ACC112 (cell line): ENCODE data around the gene ANKRD11.
A peak's percentile ranks its signal among the peaks of the same experiment; 100 is the strongest.
"Not testable (repeated sequence)": the region's sequence is repeated elsewhere in the genome, so short reads cannot be mapped to it uniquely, and the experiment has no call there.

ENCODE experiments used
- H2AFZ ChIP-seq: fragments of 200-600 bp; sonication (generic); one replicate; pipeline ENCODE4 v1.6.0; 2017; ENCODE audit warnings: antibody characterized with exemption, low read length; ENCODE audit not compliant: unreplicated experiment
- H3K27ac ChIP-seq: fragments of 200-600 bp; sonication (generic); 2 replicates; pipeline ENCODE4 v1.5.1; 2014; ENCODE audit warnings: low read depth, mild to moderate bottlenecking, antibody characterized with exemption, low read length, moderate library complexity
- H3K27me3 ChIP-seq: fragments of 200-600 bp; sonication (generic); 2 replicates; pipeline ENCODE4 v1.6.1; 2014; ENCODE audit warnings: mild to moderate bottlenecking, antibody characterized with exemption, low read length, moderate library complexity, mixed read lengths; ENCODE audit not compliant: insufficient read depth
- H3K36me3 ChIP-seq: fragments of 200-600 bp; sonication (generic); 2 replicates; pipeline ENCODE4 v1.6.1; 2016; ENCODE audit warnings: mild to moderate bottlenecking, antibody characterized with exemption, low read length, moderate library complexity, mixed read lengths; ENCODE audit not compliant: insufficient read depth
- H3K4me1 ChIP-seq: fragments of 200-600 bp; sonication (generic); one replicate; pipeline ENCODE4 v1.6.1; 2016; ENCODE audit warnings: low read length, mixed read lengths; ENCODE audit not compliant: insufficient read depth, unreplicated experiment, control insufficient read depth
- H3K4me3 ChIP-seq: fragments of 200-600 bp; sonication (generic); 2 replicates; pipeline ENCODE4 v1.5.1; 2014; ENCODE audit warnings: mild to moderate bottlenecking, low read depth, low read length
- H3K79me2 ChIP-seq: fragments of 200-600 bp; sonication (generic); one replicate; pipeline ENCODE4 v1.6.0; 2016; ENCODE audit warnings: low read length; ENCODE audit not compliant: control insufficient read depth, unreplicated experiment, insufficient read depth

ANKRD11 gene

DNA sequence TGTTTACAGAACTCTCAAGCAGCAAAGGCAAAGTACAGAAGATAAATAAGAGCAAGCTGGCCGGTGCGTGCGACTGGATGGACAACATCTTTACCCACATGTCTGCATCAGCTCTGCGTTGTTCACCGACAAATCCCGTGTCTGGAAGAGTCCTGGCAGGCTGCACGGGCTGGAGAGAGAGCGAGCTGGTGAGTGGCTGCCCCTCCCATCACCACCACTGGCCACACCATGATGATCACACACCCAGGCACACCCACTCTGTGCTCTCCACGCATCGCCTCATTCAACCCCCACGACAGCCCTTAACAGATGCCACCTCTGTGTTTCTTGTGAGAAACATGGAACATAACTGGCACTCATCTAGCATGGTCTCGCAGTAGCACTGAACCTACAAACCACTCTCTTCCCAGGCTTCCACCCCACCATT lies 59.2 kb downstream of the ANKRD11 start:
- Histone ChIP-seq H2AFZ (no peak overlapping the region), H3K4me3 (no peak overlapping the region), H3K27ac (no peak overlapping the region; the same call in 1 of the 2 replicates)

DNA sequence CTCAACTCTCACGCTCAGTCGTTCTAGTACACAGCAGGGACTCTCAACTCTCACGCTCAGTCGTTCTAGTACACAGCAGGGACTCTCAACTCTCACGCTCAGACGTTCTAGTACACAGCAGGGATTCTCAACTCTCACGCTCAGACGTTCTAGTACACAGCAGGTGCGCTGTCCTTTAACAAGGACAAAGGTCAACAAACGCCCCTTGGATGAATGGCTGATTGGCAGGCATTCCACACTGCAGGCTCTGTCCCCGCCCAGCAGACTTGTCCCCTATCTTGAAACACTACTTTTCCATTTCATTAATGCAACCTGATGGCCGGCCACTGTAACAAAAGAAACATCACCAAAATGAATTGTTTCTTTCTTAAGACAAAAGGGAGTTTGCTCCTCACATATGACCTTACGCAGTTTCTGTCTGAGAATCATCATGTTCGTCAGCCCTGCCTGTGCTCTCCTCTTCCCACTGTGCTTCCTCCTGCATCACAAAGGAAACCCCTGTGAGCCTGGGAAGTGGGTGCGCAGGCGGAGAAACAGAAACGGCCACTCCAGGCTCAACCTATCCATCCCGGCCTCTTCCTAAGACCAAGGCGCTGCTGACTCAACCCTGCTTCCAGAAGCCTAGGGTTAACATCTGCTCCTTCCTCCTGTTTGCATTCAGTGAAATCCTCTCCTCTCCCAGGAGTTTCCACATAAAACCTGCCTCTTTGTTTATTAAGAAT lies 59.8 kb downstream of the ANKRD11 start:
- Histone ChIP-seq H3K36me3 (peaks cover 19% of the 10 kb centered on the region; the same call in 1 of the 2 replicates), H3K4me1 (peaks cover 21% of the 10 kb centered on the region), H2AFZ (no peak overlapping the region), H3K4me3 (no peak overlapping the region), H3K79me2 (peaks cover 85% of the 10 kb centered on the region), H3K27me3 (no peaks in the 10 kb centered on the region), H3K27ac (peak overlapping the region; percentile 21; the same call in 1 of the 2 replicates)

More for the DNA sequence above, 59.2 kb downstream of the ANKRD11 start:
- Histone ChIP-seq H3K27me3 (no peaks in the 10 kb centered on the region), H3K79me2 (peaks cover 85% of the 10 kb centered on the region), H3K36me3 (peaks cover 19% of the 10 kb centered on the region; the same call in 1 of the 2 replicates), H3K4me1 (peaks cover 17% of the 10 kb centered on the region)

DNA sequence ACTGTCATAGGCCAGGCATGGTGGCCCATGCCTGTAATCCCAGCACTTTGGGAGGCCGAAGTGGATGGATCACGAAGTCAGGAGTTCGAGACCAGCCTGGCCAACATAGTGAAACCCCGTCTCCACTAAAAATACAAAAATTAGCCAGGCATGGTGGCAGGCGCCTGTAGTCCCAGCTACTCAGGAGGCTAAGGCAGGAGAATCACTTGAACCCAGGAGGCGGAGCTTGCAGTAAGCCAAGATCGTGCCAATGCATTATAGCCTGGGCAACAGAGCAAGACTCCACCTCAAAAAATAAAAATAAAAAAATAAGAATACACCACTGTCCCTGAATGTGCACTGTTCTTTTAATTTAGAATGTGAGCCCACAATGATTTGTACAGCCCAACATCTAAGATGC lies 61.8 kb downstream of the ANKRD11 start:
- not testable (repeated sequence) for H3K27me3 ChIP-seq, H3K36me3 ChIP-seq, H3K27ac ChIP-seq, H2AFZ ChIP-seq, H3K4me3 ChIP-seq
- H3K4me1 ChIP-seq, result peaks cover 22% of the 10 kb centered on the region
- H3K79me2 ChIP-seq, result peaks cover 85% of the 10 kb centered on the region

DNA sequence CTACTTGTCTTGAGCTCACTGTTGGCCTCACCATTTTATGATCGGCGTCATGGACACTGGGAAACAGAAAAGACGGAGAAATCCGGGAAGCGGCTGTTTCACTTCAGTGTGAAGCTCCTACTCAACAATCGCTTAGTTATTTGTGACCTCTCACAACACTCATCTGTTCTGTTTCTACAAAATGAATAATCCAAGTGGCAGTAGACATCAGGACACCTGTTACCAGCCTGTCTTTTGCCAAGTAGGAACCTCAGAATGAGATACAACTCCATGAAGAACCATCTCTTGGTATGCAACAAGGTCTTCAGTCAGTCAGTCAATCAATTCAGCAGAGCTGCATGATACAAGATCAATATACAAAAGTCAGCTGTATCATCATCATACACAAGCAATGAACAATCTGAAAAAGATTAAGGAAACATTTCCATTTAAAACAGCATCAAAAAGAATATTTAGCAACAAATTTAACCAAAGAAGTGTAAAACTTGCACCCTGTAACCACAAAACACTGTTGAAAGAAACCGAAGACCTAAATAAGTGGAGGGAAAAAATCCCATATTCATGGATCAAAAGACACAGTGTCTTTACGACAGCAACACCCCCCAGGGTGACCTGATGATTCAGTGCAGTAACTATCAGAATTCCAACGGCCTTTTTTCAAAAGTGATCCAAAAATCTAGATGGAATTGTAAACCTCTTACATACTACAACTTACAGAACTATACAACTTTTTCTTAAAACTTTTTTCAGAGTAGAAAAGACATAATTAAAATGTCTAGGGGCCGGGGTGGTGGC lies 63.4 kb downstream of the ANKRD11 start:
- 0 out of 2 replicates have a peak overlapping the region, but pooled peaks have one; percentile 16 for H3K27ac ChIP-seq

DNA sequence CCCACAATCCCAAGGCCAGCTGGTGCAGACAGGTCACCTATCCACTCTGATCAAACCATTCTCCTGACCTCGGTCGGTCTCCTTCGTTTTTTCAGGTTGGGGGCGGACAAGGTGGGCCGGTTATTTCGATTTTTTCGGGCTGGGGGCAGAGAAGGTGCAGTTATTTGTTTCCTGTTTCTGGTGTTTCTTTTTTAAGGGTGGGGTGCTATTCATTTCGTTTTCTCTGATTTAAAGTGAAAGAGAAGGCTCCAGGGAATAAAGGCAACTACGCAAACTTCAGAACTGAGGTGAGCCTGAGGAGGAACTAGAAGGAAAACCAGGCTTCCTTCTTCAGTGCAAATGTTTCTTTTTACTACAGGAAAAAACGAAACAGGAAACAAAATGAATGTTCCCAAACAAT lies 64.8 kb downstream of the ANKRD11 start:
- Histone ChIP-seq H3K27ac (no peak overlapping the region), H3K4me1 (peaks cover 26% of the 10 kb centered on the region), H3K4me3 (no peak overlapping the region), H3K79me2 (peaks cover 83% of the 10 kb centered on the region), H3K36me3 (peaks cover 9% of the 10 kb centered on the region; the same call in 1 of the 2 replicates), H2AFZ (no peak overlapping the region), H3K27me3 (no peaks in the 10 kb centered on the region)

More for the DNA sequence above, 63.4 kb downstream of the ANKRD11 start:
- no peaks in the 10 kb centered on the region for H3K27me3 ChIP-seq
- H3K36me3 ChIP-seq, result peaks cover 7% of the 10 kb centered on the region; the same call in 1 of the 2 replicates
- no peak overlapping the region for H3K4me3 ChIP-seq
- H3K4me1 ChIP-seq, result peaks cover 36% of the 10 kb centered on the region
- no peak overlapping the region for H2AFZ ChIP-seq
- H3K79me2 ChIP-seq, result peaks cover 85% of the 10 kb centered on the region

DNA sequence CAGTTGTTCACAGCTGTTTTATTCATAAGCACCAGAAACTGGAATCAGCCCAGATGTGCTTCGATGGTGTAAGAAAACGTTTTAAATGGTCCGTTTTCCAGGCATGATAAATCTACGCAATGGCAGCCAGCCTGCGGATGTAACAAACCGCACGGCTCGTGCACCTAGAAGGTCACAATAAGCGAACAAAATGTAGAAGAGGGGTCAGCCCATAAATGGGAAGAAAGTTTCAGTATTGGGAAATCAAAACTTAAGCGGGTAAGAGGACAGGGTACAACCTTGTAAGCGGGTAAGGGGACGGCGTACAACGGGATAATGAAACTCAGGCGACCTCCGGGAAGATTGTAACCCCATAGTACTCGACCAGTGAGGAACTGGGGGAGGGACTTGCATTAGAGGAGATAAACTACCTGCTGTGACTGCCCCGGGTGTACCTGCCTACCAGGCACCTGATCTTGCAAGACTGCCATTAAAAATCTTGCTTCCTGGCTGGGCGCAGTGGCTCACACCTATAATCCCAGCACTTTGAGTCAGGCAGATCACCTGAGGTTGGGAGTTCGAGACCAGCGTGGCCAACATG lies 66.6 kb downstream of the ANKRD11 start:
- no peaks in the 10 kb centered on the region for H3K27me3 ChIP-seq
- H3K79me2 ChIP-seq, result peaks cover 96% of the 10 kb centered on the region
- peaks cover 9% of the 10 kb centered on the region; the same call in 1 of the 2 replicates for H3K36me3 ChIP-seq
- H3K4me1 ChIP-seq, result peaks cover 26% of the 10 kb centered on the region
- peak overlapping the region; percentile 72; the same call in 1 of the 2 replicates for H3K27ac ChIP-seq
- H2AFZ ChIP-seq, result no peak overlapping the region
- no peak overlapping the region for H3K4me3 ChIP-seq

DNA sequence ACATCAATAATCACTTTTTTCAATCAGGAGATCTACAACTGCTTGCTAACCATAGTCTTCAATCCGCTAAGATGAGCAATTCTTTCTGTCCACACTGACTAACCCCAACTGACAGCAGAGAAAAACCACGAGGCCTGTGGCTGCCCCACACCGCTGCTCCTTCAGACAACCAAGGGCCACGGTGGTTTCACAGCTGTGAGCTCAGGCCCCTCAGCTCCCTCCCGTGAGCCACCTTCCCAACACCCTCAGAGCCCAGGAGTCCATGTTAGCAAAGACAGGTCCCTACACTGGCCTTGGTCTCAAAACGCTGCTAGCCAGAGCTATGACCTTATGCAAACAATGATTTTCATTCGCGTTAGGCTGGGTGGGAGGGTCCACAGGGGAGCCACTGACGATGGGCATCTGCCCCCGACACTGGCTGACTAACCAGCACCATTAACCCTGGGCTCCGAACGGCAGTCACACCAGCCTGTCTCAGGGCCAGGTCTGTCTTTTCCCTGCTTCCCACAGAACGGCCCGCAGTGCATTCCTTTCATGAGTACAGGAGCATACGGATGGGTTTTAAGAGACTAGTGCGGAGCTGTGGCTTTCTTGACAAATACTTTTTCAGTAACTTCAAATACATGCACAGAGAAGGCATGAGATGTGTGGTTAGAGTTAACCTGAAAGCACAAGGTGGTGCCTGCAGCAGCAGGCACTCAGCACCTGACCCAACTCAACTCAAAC lies 67.3 kb downstream of the ANKRD11 start:
- Histone ChIP-seq H2AFZ (no peak overlapping the region), H3K4me3 (peak overlapping the region; percentile 38; the same call in 1 of the 2 replicates), H3K27ac (peak overlapping the region; percentile 72), H3K79me2 (peaks cover 96% of the 10 kb centered on the region), H3K36me3 (peaks cover 9% of the 10 kb centered on the region; the same call in 1 of the 2 replicates), H3K27me3 (no peaks in the 10 kb centered on the region), H3K4me1 (peaks cover 26% of the 10 kb centered on the region)

DNA sequence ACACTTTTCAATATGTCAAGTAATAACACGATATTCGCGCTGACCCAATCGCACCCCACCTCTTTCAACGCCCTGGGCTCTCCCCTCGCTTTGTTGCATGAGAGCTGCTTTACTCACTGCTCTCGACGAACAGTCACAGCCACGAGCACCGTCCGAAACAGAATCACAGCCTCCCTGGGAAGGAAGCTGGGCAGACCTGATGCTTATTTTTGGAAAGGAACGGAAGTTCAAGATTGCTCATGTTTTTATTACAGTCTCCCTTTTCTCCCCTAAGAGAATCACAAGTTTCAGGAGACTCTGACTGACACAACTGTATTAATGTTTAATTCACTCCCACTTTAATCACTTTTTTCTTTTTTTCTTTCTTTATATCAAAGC lies 67.8 kb downstream of the ANKRD11 start:
- peak overlapping the region; percentile 38; the same call in 1 of the 2 replicates for H3K4me3 ChIP-seq
- peaks cover 9% of the 10 kb centered on the region; the same call in 1 of the 2 replicates for H3K36me3 ChIP-seq
- H3K27ac ChIP-seq, result peak overlapping the region; percentile 72
- H2AFZ ChIP-seq, result no peak overlapping the region
- peaks cover 98% of the 10 kb centered on the region for H3K79me2 ChIP-seq
- no peaks in the 10 kb centered on the region for H3K27me3 ChIP-seq
- peaks cover 28% of the 10 kb centered on the region for H3K4me1 ChIP-seq

DNA sequence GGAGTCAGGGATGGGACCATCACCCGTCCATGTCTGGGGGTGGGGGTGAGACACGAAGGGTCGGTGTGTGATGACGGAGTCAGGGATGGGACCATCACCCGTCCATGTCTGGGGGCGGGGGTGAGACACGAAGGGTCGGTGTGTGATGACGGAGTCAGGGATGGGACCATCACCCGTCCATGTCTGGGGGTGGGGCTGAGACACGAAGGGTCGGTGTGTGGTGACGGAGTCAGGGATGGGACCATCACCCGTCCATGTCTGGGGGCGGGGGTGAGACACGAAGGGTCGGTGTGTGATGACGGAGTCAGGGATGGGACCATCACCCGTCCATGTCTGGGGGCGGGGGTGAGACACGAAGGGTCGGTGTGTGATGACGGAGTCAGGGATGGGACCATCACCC lies 69.1 kb downstream of the ANKRD11 start:
- not testable (repeated sequence) for H3K4me3 ChIP-seq, H2AFZ ChIP-seq, H3K36me3 ChIP-seq, H3K27me3 ChIP-seq, H3K27ac ChIP-seq
- H3K4me1 ChIP-seq, result peaks cover 31% of the 10 kb centered on the region
- H3K79me2 ChIP-seq, result peaks cover 98% of the 10 kb centered on the region

DNA sequence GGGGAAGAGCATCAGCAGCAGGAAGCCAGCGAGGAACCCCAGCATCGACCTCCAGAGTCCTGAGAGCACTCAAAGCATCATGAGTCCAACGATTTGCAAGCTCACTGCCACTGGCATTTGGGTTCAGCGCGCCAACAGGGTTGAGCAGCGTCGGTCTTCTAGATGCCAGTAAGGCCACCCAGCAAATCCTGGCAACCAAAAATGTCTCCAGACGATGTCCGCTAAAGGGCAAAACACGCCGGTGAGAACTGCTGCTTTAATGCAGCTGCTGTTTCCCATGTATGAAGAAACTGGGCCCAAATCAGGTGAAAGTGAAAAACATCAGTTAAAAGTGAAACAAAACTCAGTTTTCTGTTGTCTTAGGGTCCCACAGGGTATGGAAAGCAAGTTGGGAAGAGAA lies 70.2 kb downstream of the ANKRD11 start:
- Histone ChIP-seq H3K27me3 (no peaks in the 10 kb centered on the region), H2AFZ (no peak overlapping the region), H3K36me3 (0 out of 2 replicates have a peak, but pooled peaks cover 3% of the 10 kb centered on the region)

More for the DNA sequence above, 70.2 kb downstream of the ANKRD11 start:
- Histone ChIP-seq H3K4me3 (no peak overlapping the region), H3K4me1 (peaks cover 26% of the 10 kb centered on the region), H3K27ac (no peak overlapping the region), H3K79me2 (peaks cover 98% of the 10 kb centered on the region)
